HG03520 (cell line): ENCODE measurements around the gene TNIK.
A peak's percentile ranks its signal among the peaks of the same experiment; 100 is the strongest.
"Not testable (repeated sequence)": the region's sequence is repeated elsewhere in the genome, so short reads cannot be mapped to it uniquely, and the experiment has no call there.

Source experiments
- ATAC-seq: cut with Tn5 transposase; IDR thresholded peaks from one replicate; pipeline ENCODE4 v1.9.1; 2021; ENCODE audit warnings: mild to moderate bottlenecking, moderate library complexity; ENCODE audit not compliant: unreplicated experiment

TNIK gene

DNA sequence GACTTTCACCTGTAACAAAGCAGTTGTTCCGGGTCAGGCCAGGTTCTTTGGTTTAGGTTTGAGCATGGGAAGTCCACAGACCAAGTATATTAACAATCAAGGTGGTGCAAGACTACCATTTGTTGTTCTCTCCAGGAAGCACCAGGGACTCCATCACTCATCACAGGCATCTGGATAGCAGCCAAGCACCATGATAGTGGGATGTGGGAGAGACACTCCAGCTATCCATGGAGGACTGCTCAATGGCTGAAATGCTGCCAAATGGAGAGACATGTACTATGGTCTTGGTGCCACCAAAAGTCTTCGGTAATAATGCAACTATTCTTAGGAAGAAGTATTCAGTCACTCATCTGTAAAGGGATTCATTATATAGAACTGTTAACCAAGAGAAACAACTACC lies 143.0 kb downstream of the TNIK start:
- no peak for ATAC-seq

GRCh38 chr3:171315919-171316318 lies 144.3 kb downstream of the TNIK start:
- ATAC-seq, result no peak

DNA sequence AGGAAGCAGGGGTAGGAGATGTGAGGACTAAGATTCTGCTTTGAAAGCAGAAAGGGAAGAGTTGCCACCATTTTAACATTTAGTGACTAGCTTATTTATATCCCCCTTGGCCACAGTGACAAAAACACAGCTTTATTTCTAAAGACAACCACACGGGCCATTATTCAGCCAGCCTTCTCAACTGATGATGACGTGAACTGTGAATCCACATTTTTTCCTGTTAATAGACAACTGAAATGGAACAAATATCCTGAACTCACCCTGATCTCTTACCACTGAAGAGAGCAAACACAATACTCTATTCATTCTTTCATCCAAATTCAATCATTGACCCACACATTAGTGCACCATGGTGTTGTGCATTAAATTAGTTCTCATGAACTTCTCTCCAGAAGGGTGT lies 145.1 kb downstream of the TNIK start:
- no peak for ATAC-seq

DNA sequence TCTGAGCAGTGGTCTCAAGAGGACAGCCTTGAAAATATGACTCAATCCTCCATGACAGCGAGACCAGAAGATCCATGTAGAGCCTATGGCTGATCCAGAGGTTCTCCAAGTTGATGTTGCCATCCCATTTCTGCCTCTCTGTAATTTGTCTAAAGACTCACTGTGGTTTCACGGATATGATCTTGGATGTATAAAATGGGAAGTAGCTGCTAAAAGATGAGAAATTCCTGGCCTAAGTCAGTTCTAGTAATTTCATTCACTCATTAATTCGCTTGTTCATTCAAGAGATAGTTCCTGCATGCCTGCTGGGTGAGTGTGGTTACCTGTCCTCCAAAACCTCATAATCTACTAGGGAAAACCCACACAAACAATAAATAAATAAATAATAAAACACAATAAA lies 145.9 kb downstream of the TNIK start:
- ATAC-seq, result no peak

- ATAC-seq, result no peak
These were observed 146.5 kb downstream of the TNIK start for GRCh38 chr3:171313702-171314101.

DNA sequence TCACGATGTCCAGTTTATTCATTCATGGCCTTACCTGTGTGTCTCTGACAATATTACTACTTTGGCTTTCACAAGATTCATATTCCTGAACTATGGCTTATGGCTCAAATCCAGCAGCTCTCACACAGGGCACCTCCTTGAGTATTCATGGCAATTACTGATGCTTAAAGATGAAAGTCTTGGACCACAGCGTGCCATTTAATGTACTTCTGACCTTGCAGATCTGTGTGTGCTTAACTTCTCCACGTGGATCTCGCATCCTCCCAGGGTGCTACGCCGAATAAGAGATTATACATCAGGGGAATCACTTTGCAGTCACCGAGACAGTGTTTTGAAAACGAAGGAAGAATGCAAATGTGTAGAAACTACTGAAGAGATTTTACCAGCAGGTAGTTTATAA lies 147.5 kb downstream of the TNIK start:
- no peak for ATAC-seq

DNA sequence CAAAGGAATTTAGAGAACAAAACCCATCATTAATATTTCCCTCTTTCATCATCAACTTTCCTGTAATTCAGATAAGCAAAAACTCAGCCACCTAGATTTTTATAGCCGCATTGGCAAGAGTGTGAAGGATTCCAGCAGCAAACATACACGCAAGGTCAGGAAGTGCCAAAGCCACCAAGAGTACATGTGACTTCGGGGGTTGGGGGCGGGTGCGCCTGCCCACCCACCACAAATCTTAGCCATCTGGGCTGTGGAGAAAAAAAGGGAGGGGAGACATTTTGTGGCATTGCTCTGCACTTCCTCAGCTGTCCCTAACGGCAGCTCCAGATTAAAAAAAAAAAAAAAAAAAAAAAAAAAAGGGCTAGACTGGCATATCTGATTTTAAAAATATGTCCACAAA lies 148.4 kb downstream of the TNIK start:
- no peak for ATAC-seq

GRCh38 chr3:171309906-171310359 lies 150.3 kb downstream of the TNIK start:
- ATAC-seq, result no peak

GRCh38 chr3:171307988-171308387 lies 152.2 kb downstream of the TNIK start:
- no peak for ATAC-seq

DNA sequence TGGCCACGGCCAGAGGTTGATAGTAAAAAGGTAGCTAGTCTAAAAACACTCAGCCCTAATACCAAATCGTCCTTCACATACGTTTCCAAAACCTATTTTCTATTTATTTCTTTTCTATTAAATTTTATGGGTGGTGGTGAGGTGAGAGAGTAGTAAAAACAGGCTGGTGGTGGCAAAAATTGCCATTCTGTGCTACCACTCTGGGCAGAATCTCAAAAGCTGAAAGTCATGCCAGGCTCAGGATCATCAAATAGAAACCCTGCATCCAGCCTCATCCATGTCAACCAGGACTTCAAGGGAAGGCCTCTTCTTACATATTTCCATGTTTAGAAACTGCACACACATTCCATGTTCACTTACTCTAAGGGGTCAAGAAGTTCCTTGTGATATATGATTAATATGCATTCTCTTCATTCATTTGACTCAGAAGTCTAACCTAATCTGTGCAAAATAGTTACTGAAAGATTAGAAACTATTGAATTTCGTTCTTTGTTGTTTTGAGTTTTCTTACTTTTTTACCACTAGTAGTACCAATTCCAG lies 153.1 kb downstream of the TNIK start:
- ATAC-seq, result no peak

DNA sequence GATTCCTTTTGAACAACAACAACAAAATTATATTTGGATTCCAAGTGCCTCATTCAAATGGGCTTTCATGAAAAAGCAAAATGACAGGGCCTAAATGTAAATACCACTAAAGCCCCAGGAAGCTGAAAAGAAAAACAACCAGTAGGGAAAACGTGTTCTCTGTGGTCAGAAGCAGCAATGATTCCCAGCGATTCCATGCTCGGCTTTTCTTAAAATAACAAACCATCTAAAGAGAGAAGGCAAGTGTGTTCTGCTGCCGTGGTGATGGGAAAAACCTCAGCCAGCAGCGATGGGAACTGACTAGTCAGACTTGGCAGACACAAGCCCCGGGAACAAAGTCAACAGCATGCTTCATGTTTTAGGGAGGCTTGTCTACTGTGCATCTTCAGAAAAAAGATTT lies 153.6 kb downstream of the TNIK start:
- ATAC-seq, result no peak

DNA sequence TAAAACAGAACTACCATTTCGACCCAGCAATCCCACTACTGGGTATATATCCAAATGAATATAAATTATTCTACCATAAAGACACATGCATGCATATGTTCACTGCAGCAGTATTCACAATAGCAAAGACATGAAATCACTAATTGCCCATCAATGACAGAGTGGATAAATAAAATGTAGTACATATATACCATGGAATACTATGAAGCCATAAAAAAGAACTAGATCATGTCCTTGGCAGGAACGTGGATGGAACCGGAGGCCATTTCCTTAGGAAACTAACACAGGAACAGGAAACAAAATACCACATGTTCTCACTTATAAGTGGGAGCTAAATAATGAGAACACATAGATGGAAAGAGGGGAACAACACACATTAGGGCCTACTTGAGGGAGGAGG lies 154.4 kb downstream of the TNIK start:
- ATAC-seq, result not testable (repeated sequence)

DNA sequence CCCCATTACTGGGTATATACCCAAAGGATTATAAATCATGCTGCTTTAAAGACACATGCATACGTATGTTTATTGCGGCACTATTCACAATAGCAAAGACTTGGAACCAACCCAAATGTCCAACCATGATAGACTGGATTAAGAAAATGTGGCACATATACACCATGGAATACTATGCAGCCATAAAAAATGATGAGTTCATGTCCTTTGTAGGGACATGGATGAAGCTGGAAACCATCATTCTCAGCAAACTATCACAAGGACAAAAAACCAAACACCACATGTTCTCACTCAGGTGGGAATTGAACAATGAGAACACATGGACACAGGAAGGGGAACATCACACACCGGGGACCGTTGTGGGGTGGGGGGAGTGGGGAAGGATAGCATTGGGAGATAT lies 155.7 kb downstream of the TNIK start:
- not testable (repeated sequence) for ATAC-seq

- ATAC-seq, result not testable (repeated sequence)
These were observed 156.2 kb downstream of the TNIK start for GRCh38 chr3:171304017-171304416.

GRCh38 chr3:171301998-171302397 lies 158.2 kb downstream of the TNIK start:
- ATAC-seq, result no peak

GRCh38 chr3:171301002-171301401 lies 159.2 kb downstream of the TNIK start:
- ATAC-seq, result no peak

DNA sequence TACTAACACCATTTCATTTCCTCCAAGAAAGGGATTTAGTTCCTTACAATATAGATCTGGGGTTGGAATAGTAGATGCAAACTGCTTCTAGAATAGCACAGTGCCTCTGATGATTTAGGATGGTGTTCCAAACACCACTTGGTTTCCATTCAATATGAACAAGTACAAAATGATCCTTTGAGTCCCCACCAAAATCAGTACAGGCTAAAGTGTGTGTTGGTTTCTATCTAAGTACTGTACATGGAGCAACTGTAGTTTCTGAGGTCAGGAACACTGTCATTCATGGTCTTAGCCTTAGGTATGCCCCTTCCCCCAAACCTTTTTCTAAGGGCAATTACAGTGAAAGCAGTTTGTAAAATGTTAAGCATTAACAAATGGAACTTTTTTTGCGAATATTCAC lies 162.3 kb downstream of the TNIK start:
- no peak for ATAC-seq

GRCh38 chr3:171297207-171297606 lies 163.0 kb downstream of the TNIK start:
- no peak for ATAC-seq

DNA sequence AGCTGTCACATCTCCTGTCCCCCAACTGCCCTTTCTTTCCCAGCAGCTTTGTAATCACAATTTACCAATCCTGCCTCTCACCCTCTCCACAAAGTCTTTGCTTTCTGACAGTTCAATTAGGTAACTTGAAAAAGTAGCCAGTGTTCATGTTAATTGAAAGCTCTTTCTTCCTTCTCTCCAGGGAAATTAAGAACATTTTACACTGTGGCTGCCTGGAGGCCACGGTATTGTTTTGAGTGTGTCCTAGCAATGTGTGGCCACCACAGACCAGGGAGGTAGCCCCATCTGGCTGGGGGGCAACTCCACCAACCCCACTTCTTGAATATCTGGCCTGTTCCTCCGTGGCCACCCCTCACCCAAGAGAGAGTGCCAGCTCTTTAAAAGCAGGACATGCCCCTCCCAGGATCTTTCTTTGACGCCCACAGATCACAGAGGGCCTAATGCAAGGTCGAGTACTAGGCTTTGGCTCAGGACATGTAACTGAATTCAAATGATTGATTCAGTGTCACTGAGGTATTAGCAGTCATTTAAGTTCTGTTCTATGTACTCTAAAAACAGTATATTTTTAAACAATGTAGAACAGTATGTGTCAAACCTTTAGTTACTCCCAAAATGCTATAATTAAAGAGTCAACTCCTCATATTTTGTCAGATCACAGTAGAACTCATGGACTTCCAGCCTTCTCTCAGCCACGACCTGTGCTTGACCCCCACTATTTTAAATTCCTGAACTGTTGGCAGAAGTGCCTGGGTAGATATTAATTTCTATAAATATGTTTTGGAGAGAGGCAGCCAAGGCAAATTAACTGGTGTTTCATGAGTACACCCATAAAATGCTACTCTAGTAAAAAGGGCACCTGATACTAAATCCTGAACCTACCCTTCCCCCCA lies 164.5 kb downstream of the TNIK start:
- ATAC-seq, result no peak

DNA sequence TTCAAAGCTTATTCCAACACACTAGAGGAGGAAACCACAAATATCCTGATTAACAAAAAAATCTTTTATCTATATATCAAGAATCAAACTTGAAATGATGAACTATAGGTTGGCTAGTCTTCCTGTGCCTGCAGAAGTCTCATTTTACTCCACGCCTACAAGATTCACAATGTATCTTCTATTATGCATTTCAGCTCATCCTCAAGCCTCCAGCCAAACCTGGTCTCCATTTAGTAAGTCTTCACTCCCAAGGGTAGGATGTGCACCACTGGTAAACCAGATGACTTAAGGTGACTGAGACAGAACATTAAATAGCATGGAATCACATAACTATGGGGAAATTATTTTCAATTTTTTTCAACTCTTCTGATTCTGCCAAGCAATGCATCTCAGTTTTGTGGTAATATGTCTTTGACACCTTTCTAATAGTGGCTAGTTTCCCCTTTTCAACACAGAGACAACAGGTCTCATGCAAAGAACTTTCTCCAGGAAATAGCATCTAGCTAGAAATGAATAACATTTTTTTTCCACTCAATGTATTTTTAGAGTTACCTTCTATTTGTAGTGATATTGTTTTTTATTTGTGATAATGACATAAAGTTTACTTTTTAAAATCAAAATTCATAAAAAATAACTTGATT lies 166.9 kb downstream of the TNIK start:
- ATAC-seq, result peak; percentile 45

DNA sequence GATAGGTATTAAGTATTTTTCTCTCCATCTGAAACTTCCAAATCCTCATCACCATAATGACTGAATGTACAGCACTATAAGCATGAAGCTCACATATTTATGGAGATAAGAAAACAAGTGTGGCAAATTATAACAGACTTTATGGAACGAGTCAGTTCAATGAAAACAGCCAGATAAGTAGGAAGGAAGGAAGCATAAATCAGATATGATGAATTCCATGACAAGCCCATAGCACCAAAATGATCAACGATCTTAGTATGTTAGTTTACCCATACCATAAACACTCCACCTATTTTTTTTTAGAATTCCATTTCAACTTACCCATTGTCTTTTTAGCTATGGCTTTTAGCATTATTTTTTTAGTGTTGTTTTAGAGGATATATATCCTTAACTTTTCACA lies 169.5 kb downstream of the TNIK start:
- no peak for ATAC-seq

DNA sequence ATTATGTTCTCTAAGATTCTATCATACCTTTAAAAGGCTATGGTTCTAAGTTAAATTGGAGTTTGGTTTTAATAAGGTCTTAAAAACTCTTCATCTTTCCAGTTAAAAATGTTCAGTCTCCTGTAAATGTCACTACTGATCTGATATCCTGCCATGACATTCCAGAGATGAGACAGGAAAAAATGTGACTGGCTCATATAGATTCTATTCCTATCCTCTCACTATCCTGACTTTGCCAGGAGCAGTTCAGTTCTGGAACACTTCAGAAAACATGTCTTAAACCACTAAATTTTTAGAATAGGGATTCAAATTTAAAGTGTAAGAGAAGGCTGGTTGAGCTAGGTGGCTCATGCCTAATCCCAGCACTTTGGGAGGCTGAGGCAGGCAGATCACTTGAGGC lies 170.9 kb downstream of the TNIK start:
- no peak for ATAC-seq
